ENCODE data around the gene TRABD.

- TF ChIP-seq, protein P1, sequence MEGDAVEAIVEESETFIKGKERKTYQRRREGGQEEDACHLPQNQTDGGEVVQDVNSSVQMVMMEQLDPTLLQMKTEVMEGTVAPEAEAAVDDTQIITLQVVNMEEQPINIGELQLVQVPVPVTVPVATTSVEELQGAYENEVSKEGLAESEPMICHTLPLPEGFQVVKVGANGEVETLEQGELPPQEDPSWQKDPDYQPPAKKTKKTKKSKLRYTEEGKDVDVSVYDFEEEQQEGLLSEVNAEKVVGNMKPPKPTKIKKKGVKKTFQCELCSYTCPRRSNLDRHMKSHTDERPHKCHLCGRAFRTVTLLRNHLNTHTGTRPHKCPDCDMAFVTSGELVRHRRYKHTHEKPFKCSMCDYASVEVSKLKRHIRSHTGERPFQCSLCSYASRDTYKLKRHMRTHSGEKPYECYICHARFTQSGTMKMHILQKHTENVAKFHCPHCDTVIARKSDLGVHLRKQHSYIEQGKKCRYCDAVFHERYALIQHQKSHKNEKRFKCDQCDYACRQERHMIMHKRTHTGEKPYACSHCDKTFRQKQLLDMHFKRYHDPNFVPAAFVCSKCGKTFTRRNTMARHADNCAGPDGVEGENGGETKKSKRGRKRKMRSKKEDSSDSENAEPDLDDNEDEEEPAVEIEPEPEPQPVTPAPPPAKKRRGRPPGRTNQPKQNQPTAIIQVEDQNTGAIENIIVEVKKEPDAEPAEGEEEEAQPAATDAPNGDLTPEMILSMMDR (conservative IDR thresholded peaks at IDR 0.05 in 1 of 2, IDR thresholded peaks at IDR 0.05 in 1 of 2; ENCODE audit: low read depth in 1 of 2, low read length in 2 of 2), result no peak
- TF ChIP-seq EZH2 (IDR thresholded peaks at IDR 0.05; ENCODE audit: low read length, missing control alignments), result no peak
Measured at GRCh38 chr22:50194037-50194805, 8.5 kb downstream of the TRABD start.

Data from fibroblast of lung (primary cell).